Esophagus muscularis mucosa (tissue), 4 donors: ENCODE data around the gene PIBF1. TPM values are rescaled to one million over a fixed set of nuclear protein-coding genes. Genes with fewer than 3 reads are reported as not detected.

Experiments
- DNase-seq: peaks from one replicate; pipeline ENCODE4 v3.0.0-alpha.2; 2017; ENCODE audit errors: extremely low spot score
- H3K27ac ChIP-seq, 4 donors: fragments of 200-600 bp; sonication (generic); replicated peaks in 1 of 4; 1 replicate in 3 of 4; 2 replicates in 1 of 4; pipeline ENCODE4 v1.5.1; 2016 to 2019; ENCODE audit warnings: mild to moderate bottlenecking in 1 of 4
- H3K27me3 ChIP-seq, 4 donors: fragments of 200-600 bp; sonication (generic); one replicate each; pipeline versions ENCODE4 v1.5.1 to v1.6.0; 2016 to 2019
- H3K36me3 ChIP-seq, 4 donors: fragments of 200-600 bp; sonication (generic); one replicate each; pipeline ENCODE4 v1.5.1; 2016 to 2019
- H3K4me1 ChIP-seq, 4 donors: fragments of 200-600 bp; sonication (generic); one replicate each; pipeline ENCODE4 v1.5.1; 2016 to 2019
- H3K4me3 ChIP-seq, 4 donors: fragments of 200-600 bp; sonication (generic); 1 replicate in 2 of 4; 2 replicates in 2 of 4; pipeline ENCODE4 v1.5.1; 2016 to 2019; ENCODE audit warnings: mild to moderate bottlenecking in 4 of 4, moderate library complexity in 1 of 4
- H3K9me3 ChIP-seq, 4 donors: fragments of 200-600 bp; sonication (generic); 1 replicate in 3 of 4; 2 replicates in 1 of 4; pipeline ENCODE4 v1.5.1; 2016 to 2019
- CTCF ChIP-seq, 3 experiments: fragments of 200-600 bp in 2 of 3; fragments of 450-650 bp in 1 of 3; sonication (generic) in 2 of 3; IDR thresholded peaks; one replicate each; pipeline ENCODE4 v1.5.1; 2017 to 2019; ENCODE audit warnings: antibody characterized with exemption in 3 of 3, mild to moderate bottlenecking in 2 of 3, moderate library complexity in 1 of 3
- EP300 ChIP-seq: sonication (generic); formaldehyde crosslinking; IDR thresholded peaks from one replicate; pipeline ENCODE4 v1.6.1; 2017; ENCODE audit warnings: antibody characterized with exemption
- POLR2A ChIP-seq: fragments of 450-650 bp; IDR thresholded peaks from one replicate; pipeline ENCODE4 v1.6.1; 2017; ENCODE audit warnings: antibody characterized with exemption, moderate library complexity, mild to moderate bottlenecking, low read depth
- POLR2AphosphoS5 ChIP-seq, 2 donors: sonication (generic); formaldehyde crosslinking; IDR thresholded peaks; one replicate each; pipeline ENCODE4 v1.6.1; 2017; ENCODE audit warnings: antibody characterized with exemption in 2 of 2
- WGBS: methylation state at CpG from one replicate; pipeline ENCODE4 v1.1.5; 2018; 5-methylcytosine and 5-hydroxymethylcytosine counted together
- intact Hi-C: fragments of 100-400 bp; cut with DNase I; formaldehyde crosslinking; loops from one replicate; pipeline ENCODE4 v1.15.1; 2023
- total RNA-seq, 4 donors: library from RNA; depleted of rRNA; stranded (reverse); fragments of >200 nt; gene quantifications; one replicate each; pipeline versions ENCODE4 v1.1.0 to v1.2.1, GENCODE V29; 2016

Gene PIBF1
- total RNA-seq, 4 donors from 2014 or later = 9.9 to 18.9 (median 13.3) TPM

DNA sequence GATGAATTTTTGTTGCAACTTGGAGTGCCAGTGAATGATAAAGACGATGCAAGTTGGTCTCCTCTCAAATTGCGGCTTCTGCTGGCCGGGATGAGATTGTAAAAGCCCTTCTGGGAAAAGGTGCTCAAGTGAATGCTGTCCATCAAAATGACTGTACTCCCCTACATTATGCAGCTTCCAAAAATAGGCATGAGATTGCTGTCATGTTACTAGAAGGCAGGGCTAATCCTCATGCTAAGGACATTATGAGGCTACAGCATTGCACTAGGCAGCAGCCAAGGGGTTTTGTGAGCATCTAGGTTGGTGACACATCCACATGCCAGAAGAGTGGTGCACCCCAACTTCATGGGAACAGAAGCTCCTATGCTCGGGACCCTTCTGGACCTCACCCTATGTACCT is 254.6 kb downstream of the PIBF1 start:
- no peak for DNase-seq
- H3K4me3 ChIP-seq = no peak overlapping the region

GRCh38 chr13:73038064-73038463 is 256.1 kb downstream of the PIBF1 start:
- Histone ChIP-seq H3K9me3 (no peaks in the 10 kb centered on the region), H3K36me3 (no peaks in the 10 kb centered on the region), H3K27me3 (no peaks in the 10 kb centered on the region), H3K4me3 (no peak overlapping the region), H3K27ac (no peak overlapping the region), H3K4me1 (no peaks in the 10 kb centered on the region)
- intact Hi-C loops = no loop called here
- no peak for DNase-seq
- no peak for TF ChIP-seq POLR2A
- no peak for TF ChIP-seq CTCF (IDR thresholded peaks at IDR 0.05)
- TF ChIP-seq EP300 = no peak
- TF ChIP-seq POLR2AphosphoS5 (IDR thresholded peaks at IDR 0.05) = no peak

More for the DNA sequence above, 254.6 kb downstream of the PIBF1 start:
- Histone ChIP-seq H3K4me1 (no peaks in the 10 kb centered on the region), H3K27ac (no peak overlapping the region), H3K27me3 (no peaks in the 10 kb centered on the region), H3K36me3 (no peaks in the 10 kb centered on the region), H3K9me3 (no peaks in the 10 kb centered on the region)
- 100% methylated on average over 4 of the region's 4 CpGs for WGBS
- intact Hi-C loops = no loop called here
- no peak for TF ChIP-seq EP300
- no peak for TF ChIP-seq POLR2AphosphoS5 (IDR thresholded peaks at IDR 0.05)
- TF ChIP-seq CTCF (IDR thresholded peaks at IDR 0.05) = no peak
- TF ChIP-seq POLR2A = no peak

DNA sequence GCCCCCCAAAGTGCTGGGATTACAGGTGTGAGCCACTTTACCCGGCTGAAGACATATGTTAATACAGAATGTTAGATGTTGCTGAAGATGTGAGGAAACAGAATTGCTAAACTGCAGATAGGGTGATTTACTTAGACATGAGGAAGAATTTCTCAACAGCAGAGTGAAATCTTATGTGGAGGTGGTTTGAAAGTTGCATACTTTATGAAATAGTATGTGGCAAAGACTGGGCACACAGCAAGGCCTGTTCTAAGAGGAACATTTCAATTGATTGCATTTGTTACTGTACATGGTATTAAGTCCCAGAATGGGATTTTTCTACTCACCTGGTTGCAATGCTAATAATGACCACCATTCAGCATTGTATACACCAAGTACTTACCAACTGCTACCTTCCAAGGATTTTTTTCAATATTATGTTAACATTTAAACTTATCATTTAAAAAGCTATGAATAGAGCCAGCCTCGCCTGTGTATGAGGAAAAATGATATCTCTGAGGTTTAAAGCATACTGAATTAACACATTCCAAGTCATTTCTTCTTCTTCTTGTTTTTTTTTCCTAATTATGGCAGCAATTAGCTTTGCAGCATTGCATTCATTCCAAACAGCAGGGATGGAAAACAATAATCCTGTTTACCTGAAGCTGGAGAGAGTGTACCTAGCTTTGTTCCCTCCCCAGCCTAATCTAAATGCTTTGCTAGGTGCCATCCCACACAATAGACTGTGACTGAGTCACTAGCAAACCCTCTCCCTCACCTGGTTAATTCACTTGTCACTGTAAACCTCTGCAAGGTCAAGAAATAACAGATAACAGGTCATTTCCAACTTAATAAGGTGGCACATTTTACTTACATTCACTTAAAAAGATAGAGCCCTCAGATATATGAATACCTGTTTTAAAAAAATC is 257.5 kb downstream of the PIBF1 start:
- intact Hi-C loops = no loop called here
- DNase-seq = no peak
- Histone ChIP-seq H3K36me3 (no peaks in the 10 kb centered on the region), H3K4me1 (no peaks in the 10 kb centered on the region), H3K4me3 (no peak overlapping the region), H3K27me3 (no peaks in the 10 kb centered on the region), H3K27ac (no peak overlapping the region), H3K9me3 (no peaks in the 10 kb centered on the region)
- TF ChIP-seq CTCF (IDR thresholded peaks at IDR 0.05) = no peak
- TF ChIP-seq POLR2A = no peak
- TF ChIP-seq EP300 = no peak
- no peak for TF ChIP-seq POLR2AphosphoS5 (IDR thresholded peaks at IDR 0.05)
- WGBS = 84% methylated on average over 2 of the region's 2 CpGs

DNA sequence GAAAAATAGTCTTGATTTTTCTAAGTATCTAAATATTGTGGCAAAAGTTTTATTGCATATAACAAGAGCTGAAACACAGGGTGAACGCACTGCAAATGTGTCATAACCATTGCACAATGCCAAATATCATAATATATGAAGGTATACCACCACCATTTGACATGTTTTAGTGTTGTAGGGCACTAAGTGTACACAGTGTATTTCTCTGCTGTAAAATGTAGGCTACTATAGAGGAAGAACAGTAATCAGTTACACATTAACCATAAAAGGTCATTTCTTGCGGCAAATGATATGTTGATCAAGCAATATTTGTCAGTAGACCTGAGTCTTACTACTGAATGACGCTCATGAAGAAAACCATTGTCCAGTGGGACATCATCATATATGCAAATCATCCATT is 258.6 kb downstream of the PIBF1 start:
- intact Hi-C loops = no loop called here
- no peaks in the 10 kb centered on the region for H3K36me3 ChIP-seq
- no peak for DNase-seq
- no peak for TF ChIP-seq POLR2A
- no peak for TF ChIP-seq POLR2AphosphoS5 (IDR thresholded peaks at IDR 0.05)
- TF ChIP-seq EP300 = no peak
- no peak for TF ChIP-seq CTCF (IDR thresholded peaks at IDR 0.05)
- 94% methylated on average over 3 of the region's 3 CpGs for WGBS
- no peak overlapping the region for H3K4me3 ChIP-seq
- H3K27me3 ChIP-seq = no peaks in the 10 kb centered on the region
- no peak overlapping the region for H3K27ac ChIP-seq
- H3K4me1 ChIP-seq = no peaks in the 10 kb centered on the region
- no peaks in the 10 kb centered on the region for H3K9me3 ChIP-seq
